HuH-7.5 (cell line): Measurements from ENCODE around the gene RIT2.
"Not testable (repeated sequence)": the region's sequence is repeated elsewhere in the genome, so short reads cannot be mapped to it uniquely, and the experiment has no call there.

ENCODE experiments used
- DNase-seq: peaks from one replicate; pipeline ENCODE4 v3.0.0; 2011; ENCODE audit warnings: low spot score

Gene RIT2

DNA sequence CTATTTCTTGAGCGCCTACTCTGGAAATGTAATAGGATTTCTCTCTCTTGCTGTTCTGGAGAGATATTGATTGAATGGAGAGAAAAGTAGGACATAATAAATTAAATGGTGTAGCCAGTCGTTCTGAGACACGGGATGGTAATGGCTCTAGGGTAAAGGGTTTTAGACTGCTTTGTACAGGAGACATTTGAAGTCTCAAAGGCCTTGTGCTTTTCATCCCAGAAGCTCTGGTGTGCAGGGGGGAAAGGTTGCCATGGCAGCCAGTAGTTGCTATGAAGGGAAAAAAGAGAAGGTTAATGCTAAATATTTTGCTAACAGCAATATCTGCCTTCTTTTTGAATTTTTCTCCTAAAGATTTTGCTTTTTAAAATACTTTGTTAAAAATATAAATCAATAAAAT, 359.3 kb downstream of the RIT2 start:
- DNase-seq = no peak

DNA sequence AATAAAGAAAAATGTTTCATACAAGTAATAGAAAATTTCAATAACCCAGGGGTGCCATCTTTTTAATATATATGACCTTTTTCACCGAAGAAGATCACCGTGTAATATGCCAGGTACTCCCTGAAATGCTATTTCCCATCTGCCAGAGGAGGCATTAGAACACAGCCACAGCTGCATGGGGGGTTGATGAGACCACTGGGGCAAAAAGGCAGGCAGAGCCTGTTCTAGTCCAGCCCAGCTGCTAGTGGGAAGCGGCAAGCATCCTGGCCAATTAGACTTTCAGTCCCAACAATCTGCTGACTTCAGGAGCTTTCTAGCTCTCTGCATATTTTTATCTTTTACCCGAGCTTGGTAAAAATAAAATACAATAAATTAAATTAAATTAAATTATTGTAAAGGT, 362.6 kb downstream of the RIT2 start:
- DNase-seq = no peak

DNA sequence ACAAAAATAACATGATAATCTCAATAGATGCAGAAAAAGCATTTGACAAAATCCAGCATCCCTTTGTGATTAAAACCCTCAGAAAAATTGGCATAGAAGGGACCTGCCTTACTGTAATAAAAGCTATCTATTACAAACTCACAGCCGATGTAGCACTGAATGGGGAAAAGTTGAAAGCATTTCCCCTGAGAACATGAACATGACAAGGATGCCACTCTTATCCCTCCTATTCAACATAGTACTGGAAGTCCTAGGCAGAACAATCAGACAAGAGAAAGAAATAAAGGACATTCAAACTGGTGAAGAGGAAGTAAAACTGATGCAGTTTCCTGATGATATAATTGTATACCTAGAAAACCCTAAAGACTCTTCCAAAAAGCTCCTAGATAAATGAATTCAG, 368.7 kb downstream of the RIT2 start:
- no peak for DNase-seq

DNA sequence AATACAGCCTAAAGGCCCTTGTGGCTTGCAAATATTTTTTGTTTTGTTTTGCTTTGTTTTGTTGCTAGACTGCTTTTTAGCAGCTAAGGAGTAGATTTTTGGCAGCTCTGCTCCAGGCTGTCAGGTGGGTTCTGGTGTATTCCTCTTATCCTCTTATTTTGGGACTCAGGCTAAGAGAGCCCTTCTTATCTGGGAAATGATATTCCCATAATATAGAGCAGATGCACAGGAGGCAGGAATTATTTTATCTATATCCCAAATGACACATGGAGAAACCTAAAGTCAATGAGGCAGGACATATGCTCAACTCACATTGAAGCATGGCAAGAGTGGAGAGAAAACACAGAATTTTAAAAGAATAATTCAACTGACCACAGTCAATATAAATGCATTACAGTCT, 369.6 kb downstream of the RIT2 start:
- DNase-seq = no peak

DNA sequence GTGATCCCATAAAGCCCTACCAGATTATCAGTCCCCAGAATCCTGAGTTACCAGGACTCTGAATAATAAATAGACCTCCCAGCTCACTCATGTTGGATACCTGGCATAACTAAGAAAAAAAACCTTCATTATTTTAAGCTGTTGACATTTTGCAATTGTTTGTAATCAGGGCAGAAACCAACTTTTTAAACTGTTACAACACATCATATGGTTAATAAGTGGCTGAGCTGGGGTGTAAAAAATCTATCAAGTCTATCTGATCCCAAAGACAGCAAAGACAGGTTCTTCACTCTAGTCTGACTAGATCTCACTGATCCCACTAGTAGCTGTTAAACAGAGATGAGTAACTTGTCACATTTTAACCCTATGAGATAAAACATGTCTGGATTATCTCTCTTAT, 370.3 kb downstream of the RIT2 start:
- no peak for DNase-seq

DNA sequence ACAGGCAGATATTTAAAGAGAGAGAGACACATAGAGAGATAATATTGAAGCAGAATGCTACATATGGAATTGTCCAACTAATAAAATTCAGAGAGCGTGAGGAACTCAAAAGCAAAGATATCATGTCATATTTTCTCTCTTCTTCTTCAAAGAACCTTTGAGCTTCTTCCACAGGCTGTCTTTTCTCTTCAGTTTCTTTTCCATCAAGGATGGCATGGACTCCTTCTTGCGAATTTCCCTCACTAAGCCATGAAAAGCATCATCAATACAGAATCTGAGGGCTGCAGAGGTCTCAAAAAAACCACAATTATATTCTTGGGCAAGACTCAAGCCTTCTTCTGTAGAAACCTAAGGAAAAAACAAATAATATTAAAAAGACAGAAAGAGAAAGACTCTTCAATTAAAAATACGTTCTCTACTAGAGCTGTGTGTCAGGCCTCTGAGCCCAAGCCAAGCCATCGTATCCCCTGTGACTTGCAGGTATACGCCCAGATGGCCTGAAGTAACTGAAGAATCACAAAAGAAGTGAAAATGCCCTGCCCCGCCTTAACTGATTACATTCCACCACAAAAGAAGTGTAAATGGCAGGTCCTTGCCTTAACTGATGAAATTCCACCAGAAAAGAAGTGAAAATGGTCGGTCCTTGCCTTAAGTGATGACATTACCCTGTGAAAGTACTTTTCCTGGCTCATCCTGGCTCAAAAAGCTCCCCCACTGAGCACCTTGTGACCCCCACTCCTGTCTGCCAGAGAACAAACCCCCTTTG, 371.9 kb downstream of the RIT2 start:
- DNase-seq = no peak

DNA sequence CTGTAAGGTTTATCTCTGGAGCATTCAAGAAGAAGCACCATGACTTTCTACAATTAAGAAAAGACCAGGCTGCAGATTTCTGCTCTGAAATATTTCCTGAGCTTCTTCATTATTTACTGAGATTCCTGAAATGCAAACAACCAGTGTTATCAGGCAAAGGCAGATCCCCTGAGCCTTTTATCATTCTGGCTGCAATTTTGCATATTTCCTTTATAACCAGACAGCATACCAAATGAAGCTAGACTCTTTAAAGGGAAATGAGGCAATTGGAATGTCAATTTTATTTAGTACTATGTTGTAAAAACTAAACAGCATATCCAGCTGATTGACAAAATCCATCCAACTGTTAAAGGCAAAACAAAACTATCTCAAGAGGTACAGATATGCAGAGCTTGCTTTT, 372.5 kb downstream of the RIT2 start:
- no peak for DNase-seq

DNA sequence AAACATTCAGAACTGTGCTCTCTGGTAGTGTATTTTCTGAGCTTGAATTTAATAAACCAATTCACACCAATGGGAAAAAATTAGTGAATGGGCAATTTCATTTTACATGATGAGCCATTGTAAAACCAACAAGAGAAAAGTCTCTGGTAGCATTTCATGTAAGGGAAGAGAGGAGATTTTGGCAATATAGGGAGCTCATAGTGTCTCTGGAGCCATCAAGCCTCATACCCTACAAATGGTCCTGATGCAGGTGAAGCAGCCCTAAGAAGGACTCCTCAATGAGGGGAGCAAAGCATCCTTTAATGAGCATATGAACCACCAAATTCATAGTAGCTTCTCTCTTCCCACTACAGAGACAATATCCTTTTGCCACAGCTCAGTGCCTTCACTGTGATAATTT, 373.0 kb downstream of the RIT2 start:
- DNase-seq = no peak

DNA sequence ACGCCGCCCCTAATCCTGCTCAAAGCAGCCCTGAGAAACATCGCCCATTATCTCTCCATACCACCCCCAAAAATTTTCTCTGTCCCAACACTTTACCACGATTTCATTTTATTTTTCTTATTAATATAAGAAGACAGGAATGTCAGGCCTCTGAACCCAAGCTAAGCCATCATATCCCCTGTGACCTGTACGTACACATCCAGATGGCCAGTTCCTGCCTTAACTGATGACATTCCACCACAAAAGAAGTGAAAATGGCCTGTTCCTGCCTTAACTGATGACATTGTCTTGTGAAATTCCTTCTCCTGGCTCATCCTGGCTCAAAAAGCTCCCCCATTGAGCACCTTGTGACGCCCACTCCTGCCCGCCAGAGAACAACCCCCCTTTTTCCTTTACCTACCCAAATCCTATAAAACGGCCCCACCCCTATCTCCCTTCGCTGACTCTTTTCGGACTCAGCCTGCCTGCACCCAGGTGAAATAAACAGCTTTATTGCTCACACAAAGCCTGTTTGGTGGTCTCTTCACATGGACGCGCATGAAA, 373.6 kb downstream of the RIT2 start:
- DNase-seq = not testable (repeated sequence)

DNA sequence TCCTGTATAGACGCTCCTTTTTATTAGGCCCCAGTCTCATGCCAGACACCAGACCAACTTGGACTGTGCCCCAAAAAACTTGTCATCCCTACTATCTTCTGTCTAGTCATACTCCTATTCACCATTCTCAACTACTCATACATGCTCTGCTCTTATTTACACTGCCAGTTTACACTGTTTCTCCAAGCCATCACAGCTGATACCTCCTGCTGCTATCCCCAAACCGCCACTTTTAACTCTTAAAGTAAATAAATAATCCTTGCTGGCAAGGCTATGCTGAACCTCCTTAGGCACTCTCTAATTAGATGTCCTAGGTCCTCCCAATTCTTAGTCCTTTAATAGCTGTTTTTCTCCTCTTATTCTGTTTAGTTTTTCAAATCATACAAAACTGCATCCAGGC, 374.2 kb downstream of the RIT2 start:
- not testable (repeated sequence) for DNase-seq

DNA sequence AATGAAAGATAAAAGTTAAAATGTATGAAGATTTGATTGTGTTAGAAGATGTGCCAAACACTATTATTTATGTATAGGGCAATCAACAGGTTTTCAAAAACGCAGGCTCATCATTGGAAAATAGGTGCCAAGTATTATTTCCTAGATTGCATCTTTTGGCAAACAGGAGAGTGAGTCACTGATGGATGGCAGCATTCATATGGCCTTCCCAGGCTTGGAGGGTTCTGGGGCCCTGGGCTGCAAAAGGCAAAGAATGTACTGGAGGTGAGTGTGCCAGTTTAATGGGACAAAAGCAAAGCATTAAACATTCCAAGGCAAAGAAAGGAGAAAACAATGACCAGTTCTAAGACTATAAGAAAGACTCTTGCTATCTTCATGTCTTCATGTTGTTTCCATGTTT, 379.4 kb downstream of the RIT2 start:
- DNase-seq = no peak

DNA sequence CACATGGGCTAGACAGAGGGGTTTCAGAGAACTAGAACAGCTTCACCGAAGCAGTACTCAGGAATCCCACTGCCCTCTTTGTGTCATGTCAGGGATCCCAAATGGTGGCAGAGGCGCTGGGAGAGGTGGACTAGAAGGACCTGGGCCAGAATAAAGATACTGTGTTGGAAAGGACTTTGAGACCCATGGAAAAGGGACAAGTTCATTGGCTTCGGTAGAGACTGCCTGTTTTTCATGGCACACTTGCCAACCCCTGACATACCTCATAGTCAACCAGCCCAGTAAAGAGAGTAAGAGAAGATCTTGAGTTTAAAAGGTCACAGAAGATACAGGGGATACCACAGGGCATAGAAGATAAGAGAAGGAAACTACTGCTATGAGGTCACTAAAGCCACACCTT, 381.0 kb downstream of the RIT2 start:
- no peak for DNase-seq

DNA sequence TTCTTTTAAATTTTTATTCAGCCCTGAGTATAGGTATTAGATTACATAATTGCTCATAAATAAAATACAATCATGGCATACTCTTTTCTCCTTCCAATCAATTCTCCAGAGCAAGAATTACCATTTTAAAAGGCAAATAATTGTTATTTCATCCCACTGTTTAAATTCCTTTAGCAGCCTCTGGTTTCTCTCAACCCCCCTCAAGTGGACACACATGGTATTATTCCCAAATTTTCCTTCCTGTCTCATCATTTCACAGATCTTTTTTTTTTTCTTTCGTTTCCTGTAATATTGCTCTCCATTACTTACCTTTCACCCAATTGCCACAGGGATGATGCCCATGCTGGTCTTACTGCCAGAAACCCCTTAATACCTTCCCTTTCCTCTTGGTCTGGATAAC, 385.2 kb downstream of the RIT2 start:
- DNase-seq = no peak

DNA sequence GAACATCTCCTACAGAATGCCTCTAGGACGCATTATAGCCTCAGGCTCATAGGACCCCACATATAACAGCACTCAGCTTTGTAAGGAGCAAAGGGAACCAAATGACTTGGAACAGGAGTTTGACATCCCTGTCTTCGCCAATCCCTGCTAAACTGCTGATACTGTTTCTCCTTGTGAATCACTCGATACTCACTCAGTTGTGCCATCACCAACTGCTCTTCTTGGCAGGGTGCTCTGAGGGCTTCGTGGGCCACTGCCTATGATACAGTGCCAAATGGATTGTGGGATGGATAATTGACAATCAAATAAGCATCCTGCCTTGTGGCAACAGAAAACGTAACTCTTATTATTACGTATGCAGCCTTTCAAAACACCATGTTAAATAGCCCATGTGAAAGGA, 396.3 kb downstream of the RIT2 start:
- DNase-seq = no peak

DNA sequence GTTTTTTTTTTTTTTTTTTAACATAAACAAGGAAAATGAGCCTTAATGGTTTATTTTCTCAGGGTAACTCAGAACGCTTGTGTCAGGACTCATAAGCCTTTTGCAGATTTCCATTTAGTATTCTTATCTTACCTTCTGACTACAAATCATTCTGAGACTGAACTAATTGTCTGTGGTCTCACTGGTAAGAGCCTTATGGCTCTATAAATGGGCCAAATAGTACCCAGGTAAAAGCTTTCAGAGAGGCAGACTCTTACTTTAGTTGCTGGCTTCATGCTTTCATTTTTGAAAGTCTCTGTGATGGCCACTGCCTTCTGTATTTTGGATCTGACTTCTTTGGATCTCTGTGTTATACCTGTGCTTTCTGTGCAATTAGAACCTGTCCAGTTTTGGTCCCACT, 403.4 kb downstream of the RIT2 start:
- DNase-seq = no peak

DNA sequence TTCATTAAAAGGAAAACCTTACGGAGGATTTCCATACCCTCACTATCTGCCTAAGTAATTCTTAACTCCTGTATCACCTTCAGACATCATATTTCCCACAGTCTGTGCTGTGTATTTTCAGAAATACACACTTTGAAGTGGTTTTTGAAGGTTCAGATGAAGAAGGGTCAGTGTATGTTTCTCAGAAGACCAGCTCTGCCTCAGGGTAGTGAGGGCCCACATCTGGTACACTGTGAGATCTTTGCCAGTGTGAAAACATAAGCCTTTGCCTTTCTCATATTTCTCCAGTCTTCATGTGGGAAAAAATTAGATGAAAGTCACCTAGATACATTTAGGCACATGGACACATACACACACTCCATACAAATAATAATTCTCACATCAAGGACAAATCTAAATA, 408.4 kb downstream of the RIT2 start:
- no peak for DNase-seq

DNA sequence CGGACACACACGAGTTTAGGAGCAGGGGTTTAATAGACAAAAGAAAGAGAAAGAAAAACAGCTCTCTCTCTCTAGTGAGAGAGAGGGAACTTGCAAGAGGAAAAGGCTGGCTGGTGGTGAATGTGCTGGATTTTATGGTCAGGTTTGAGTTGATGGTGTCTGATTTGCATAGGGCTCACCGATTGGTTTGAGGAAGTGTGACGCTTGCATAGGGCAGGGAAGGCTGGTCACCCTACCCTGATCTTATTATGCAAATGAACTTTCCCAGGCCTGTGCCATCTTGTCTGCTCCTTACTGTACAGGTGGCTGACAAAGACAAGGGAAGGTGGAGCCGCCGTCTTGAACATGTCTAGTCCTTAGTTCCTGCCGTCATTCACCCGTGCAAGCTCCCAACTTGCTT, 408.9 kb downstream of the RIT2 start:
- DNase-seq = no peak

DNA sequence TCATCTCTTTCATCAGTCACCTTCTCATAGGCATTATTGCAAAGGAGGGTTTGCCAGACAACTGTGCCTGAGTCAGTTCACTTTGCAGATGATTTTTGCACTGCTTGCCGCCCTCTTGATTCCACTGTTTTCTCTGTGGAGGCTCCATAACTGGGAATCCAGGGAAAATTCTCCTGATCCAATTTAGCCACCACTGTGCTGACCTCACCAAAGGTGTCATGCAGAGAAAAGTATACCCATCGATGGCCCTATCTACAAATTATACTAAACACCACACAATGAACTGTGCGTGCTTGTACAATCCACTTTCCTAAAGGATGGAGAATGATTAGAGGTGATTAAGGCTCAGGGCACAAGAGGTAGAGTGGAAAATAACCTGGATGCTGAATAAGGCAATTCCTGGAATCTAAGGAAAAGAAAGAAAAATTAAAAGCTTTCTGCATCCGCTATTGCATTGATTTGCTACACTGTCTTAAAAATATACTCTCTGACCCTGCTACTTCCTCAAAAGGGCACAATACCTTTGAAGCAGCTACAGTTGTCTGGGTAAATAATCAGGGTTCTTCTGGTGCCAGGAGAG, 409.4 kb downstream of the RIT2 start:
- DNase-seq = no peak
